Hepatocyte (in vitro differentiated cells): ENCODE results near the gene ZNF462. TPM values are rescaled to one million over a fixed set of nuclear protein-coding genes. Genes with fewer than 3 reads are reported as not detected.

Source experiments
- DNase-seq: peaks from one replicate; pipeline ENCODE4 v3.0.0-alpha.2; 2016; ENCODE audit warnings: low spot score
- H2AFZ ChIP-seq: fragments of 200-600 bp; sonication (generic); 2 replicates; pipeline ENCODE4 v1.6.0; 2016; ENCODE audit warnings: antibody characterized with exemption, mild to moderate bottlenecking
- H3K27ac ChIP-seq: fragments of 200-600 bp; sonication (generic); 2 replicates; pipeline ENCODE4 v1.5.1; 2016; ENCODE audit warnings: mild to moderate bottlenecking
- H3K27me3 ChIP-seq: fragments of 200-600 bp; sonication (generic); 2 replicates; pipeline ENCODE4 v1.6.1; 2016
- H3K36me3 ChIP-seq: fragments of 200-600 bp; sonication (generic); replicated peaks from 2 replicates; pipeline ENCODE4 v1.5.1; 2016; ENCODE audit warnings: low read depth; ENCODE audit not compliant: insufficient read depth
- H3K4me1 ChIP-seq: fragments of 200-600 bp; sonication (generic); 2 replicates; pipeline ENCODE4 v1.5.1; 2016; ENCODE audit warnings: mild to moderate bottlenecking, moderate library complexity; ENCODE audit not compliant: insufficient read depth
- H3K4me2 ChIP-seq: fragments of 200-600 bp; sonication (generic); 2 replicates; pipeline ENCODE4 v1.6.0; 2016
- H3K4me3 ChIP-seq: fragments of 200-600 bp; sonication (generic); 2 replicates; pipeline ENCODE4 v1.5.1; 2016; ENCODE audit warnings: mild to moderate bottlenecking
- H3K79me2 ChIP-seq: fragments of 200-600 bp; sonication (generic); 2 replicates; pipeline ENCODE4 v1.6.0; 2017; ENCODE audit warnings: mild to moderate bottlenecking
- H3K9me2 ChIP-seq: fragments of 200-600 bp; sonication (generic); replicated peaks from 2 replicates; pipeline ENCODE4 v1.6.0; 2017; ENCODE audit warnings: mild to moderate bottlenecking; ENCODE audit not compliant: insufficient read depth
- H3K9me3 ChIP-seq: fragments of 200-600 bp; sonication (generic); 2 replicates; pipeline ENCODE4 v1.5.1; 2016; ENCODE audit warnings: low read depth, mild to moderate bottlenecking
- H4K20me1 ChIP-seq: fragments of 200-600 bp; sonication (generic); 2 replicates; pipeline ENCODE4 v1.6.0; 2016; ENCODE audit warnings: mild to moderate bottlenecking; ENCODE audit not compliant: insufficient read depth, poor library complexity, severe bottlenecking
- CTCF ChIP-seq: fragments of 200-600 bp; sonication (generic); IDR thresholded peaks from 2 replicates; pipeline ENCODE4 v1.5.1; 2016; ENCODE audit warnings: antibody characterized with exemption, mild to moderate bottlenecking; ENCODE audit not compliant: poor library complexity
- EZH2 ChIP-seq: fragments of 200-600 bp; sonication (generic); IDR thresholded peaks from 2 replicates; pipeline ENCODE4 v1.6.1; 2016; ENCODE audit warnings: antibody characterized with exemption, mild to moderate bottlenecking, borderline replicate concordance
- EZH2phosphoT487 ChIP-seq: fragments of 200-600 bp; sonication (generic); IDR thresholded peaks from one replicate; pipeline ENCODE4 v1.6.1; 2018; ENCODE audit warnings: antibody characterized with exemption, mild to moderate bottlenecking, low read depth, moderate library complexity; ENCODE audit not compliant: unreplicated experiment, severe bottlenecking
- WGBS: methylation state at CpG from one replicate; pipeline ENCODE4 v1.1.6; 2016; ENCODE audit warnings: low lambda C conversion rate; ENCODE audit errors: missing lambda C conversion rate; 5-methylcytosine and 5-hydroxymethylcytosine counted together
- polyA plus RNA-seq: library from polyadenylated mRNA; unstranded; fragments of >200 nt; fragmentation: Nextera tagmentation; extraction: Ambion mirVana; gene quantifications from 2 replicates; pipeline ENCODE4 v1.2.1, GENCODE V29; 2016
- total RNA-seq: library from RNA; depleted of rRNA; stranded (reverse); fragments of >200 nt; gene quantifications from 2 replicates; pipeline ENCODE4 v1.2.3, GENCODE V29; 2014

ZNF462 gene
- total and polyA plus RNA-seq, 2 experiments from 2014 or later = 7.8 to 27.5 TPM

- 76% methylated on average over 13 of the region's 13 CpGs for WGBS
- Histone ChIP-seq H3K36me3 (no peaks in the 10 kb centered on the region), H3K79me2 (no peaks in the 10 kb centered on the region), H3K9me3 (no peaks in the 10 kb centered on the region), H3K4me2 (no peak overlapping the region), H3K27me3 (no peaks in the 10 kb centered on the region), H4K20me1 (no peaks in the 10 kb centered on the region), H3K27ac (no peak overlapping the region), H2AFZ (no peak overlapping the region), H3K4me3 (no peak overlapping the region), H3K4me1 (no peaks in the 10 kb centered on the region), H3K9me2 (no peaks in the 10 kb centered on the region)
- no peak for DNase-seq
- TF ChIP-seq EZH2 (no peak), CTCF (no peak), EZH2phosphoT487 (no peak)
Observed at GRCh38 chr9:107049046-107049802, 186.3 kb downstream of the ZNF462 start.

GRCh38 chr9:107049803-107050184 lies 186.8 kb downstream of the ZNF462 start:
- no peak overlapping the region for H3K27ac ChIP-seq
- 66% methylated on average over 2 of the region's 2 CpGs for WGBS
- no peaks in the 10 kb centered on the region for H3K4me1 ChIP-seq
- no peak overlapping the region for H3K4me3 ChIP-seq
- no peaks in the 10 kb centered on the region for H3K79me2 ChIP-seq
- H3K36me3 ChIP-seq = no peaks in the 10 kb centered on the region
- H3K4me2 ChIP-seq = no peak overlapping the region
- H4K20me1 ChIP-seq = no peaks in the 10 kb centered on the region
- no peak overlapping the region for H2AFZ ChIP-seq
- H3K27me3 ChIP-seq = no peaks in the 10 kb centered on the region
- TF ChIP-seq CTCF = no peak
- no peak for TF ChIP-seq EZH2
- no peak for TF ChIP-seq EZH2phosphoT487
- H3K9me2 ChIP-seq = no peaks in the 10 kb centered on the region
- DNase-seq = no peak
- no peaks in the 10 kb centered on the region for H3K9me3 ChIP-seq

GRCh38 chr9:107051392-107051791 lies 188.4 kb downstream of the ZNF462 start:
- Histone ChIP-seq H3K27ac (no peak overlapping the region), H3K9me2 (no peaks in the 10 kb centered on the region), H4K20me1 (no peaks in the 10 kb centered on the region), H3K4me2 (no peak overlapping the region), H3K9me3 (no peaks in the 10 kb centered on the region), H3K4me3 (no peak overlapping the region), H3K36me3 (no peaks in the 10 kb centered on the region), H3K4me1 (no peaks in the 10 kb centered on the region), H3K27me3 (no peaks in the 10 kb centered on the region), H3K79me2 (no peaks in the 10 kb centered on the region), H2AFZ (no peak overlapping the region)
- 80% methylated on average over 1 of the region's 1 CpG for WGBS
- DNase-seq = no peak
- no peak for TF ChIP-seq EZH2

GRCh38 chr9:107054146-107054545 lies 191.2 kb downstream of the ZNF462 start:
- 93% methylated on average over 2 of the region's 2 CpGs for WGBS
- no peaks in the 10 kb centered on the region for H4K20me1 ChIP-seq
- no peaks in the 10 kb centered on the region for H3K9me2 ChIP-seq
- H3K4me3 ChIP-seq = no peak overlapping the region
- H3K9me3 ChIP-seq = no peaks in the 10 kb centered on the region
- no peak overlapping the region for H3K27ac ChIP-seq
- H3K4me2 ChIP-seq = no peak overlapping the region
- TF ChIP-seq EZH2phosphoT487 = no peak
- TF ChIP-seq EZH2 = no peak
- TF ChIP-seq CTCF = no peak
- no peaks in the 10 kb centered on the region for H3K27me3 ChIP-seq
- no peaks in the 10 kb centered on the region for H3K4me1 ChIP-seq
- no peak overlapping the region for H2AFZ ChIP-seq
- no peaks in the 10 kb centered on the region for H3K36me3 ChIP-seq
- no peaks in the 10 kb centered on the region for H3K79me2 ChIP-seq
- DNase-seq = no peak
